ENCODE data around the gene CYS1. TPM values are rescaled to one million over a fixed set of nuclear protein-coding genes. Genes with fewer than 3 reads are reported as not detected.

CYS1 gene
- total and polyA plus RNA-seq, 2 donors (not counting 3 experiments of a cell fraction or from before 2014, with no cell fraction given) = not detected

DNA sequence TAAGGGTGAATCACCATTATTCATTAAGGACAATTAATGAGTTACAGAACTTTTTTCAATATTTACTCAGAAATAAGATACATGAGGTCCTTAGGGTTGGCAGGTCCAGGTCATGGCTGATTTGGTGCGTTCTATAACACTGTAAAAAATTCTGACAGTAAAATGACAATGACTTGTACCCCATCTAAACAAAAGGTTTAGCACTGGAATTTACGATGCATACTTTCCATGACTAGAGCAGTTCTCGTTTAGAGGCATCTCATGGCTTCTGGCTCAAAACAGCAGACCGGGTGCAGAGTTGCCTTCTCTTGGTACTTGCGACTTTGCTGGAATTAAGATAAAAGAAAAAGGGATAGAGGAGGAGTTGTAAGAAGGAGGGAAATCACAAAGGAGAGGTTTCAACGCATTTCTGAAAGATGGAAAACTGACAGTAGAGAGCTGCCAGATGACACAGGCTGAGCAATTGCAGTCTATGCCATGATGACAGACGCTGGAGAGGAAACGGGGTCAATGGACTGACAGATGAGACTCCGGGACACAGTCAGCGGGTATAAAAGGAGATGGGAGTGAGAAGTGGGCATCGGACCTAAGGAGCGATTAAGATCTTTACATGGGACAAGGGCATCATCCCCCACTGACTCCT lies 4.1 kb upstream of the CYS1 start:
- Histone ChIP-seq H3K4me1 (ENCODE audit: control insufficient read depth, extremely low read depth, insufficient read depth, low read length) (no peaks in the 10 kb centered on the region), H3K79me2 (ENCODE audit: control insufficient read depth, insufficient read depth, low read length) (no peaks in the 10 kb centered on the region), H2AFZ (ENCODE audit: low read depth, low read length) (no peak overlapping the region), H3K9me3 (replicated peaks; ENCODE audit: control insufficient read depth, insufficient read depth, low read length) (no peaks in the 10 kb centered on the region), H3K27ac (ENCODE audit: insufficient read depth, low read depth, low read length) (no peak overlapping the region), H3K27me3 (ENCODE audit: control insufficient read depth in 2 of 2, insufficient read depth in 2 of 2, low read length in 2 of 2) (peaks cover 29 to 46% of the 10 kb centered on the region in 2 experiments), H3K9me1 (replicated peaks; ENCODE audit: control insufficient read depth, extremely low read depth, insufficient read depth, low read length) (no peaks in the 10 kb centered on the region), H3K4me2 (ENCODE audit: insufficient read depth, low read length) (no peak overlapping the region), H4K20me1 (replicated peaks; ENCODE audit: control insufficient read depth, extremely low read depth, insufficient read depth, low read length) (no peaks in the 10 kb centered on the region), H3K9ac (replicated peaks; ENCODE audit: extremely low read depth, insufficient read depth, low read length) (no peak overlapping the region), H3K36me3 (ENCODE audit: control insufficient read depth in 2 of 2, extremely low read depth in 1 of 2, insufficient read depth in 2 of 2, low read length in 2 of 2) (no peaks in the 10 kb centered on the region), H3K4me3 (replicated peaks in 1 of 3; ENCODE audit: insufficient read depth in 1 of 3, low read depth in 1 of 3, low read length in 3 of 3) (no peak overlapping the region)
- dilution Hi-C loops (cut with MboI; ENCODE audit: extremely low pct_ligation_motif_present, low sequenced_read_pairs) (no loop called here), intact Hi-C loops (cut with micrococcal nuclease) (no loop called here)
- no peak for FAIRE-seq
- CTCF ChIA-PET = interaction anchor here (1.4 to 20.2 kb wide), 5 partner anchors 10 to 351 kb away, joined by 5 to 485 read pairs (median 11); no protein-coding TSS in a partner anchor
- BruUV-seq (replicated peaks) = no TSS peak
- POLR2A ChIA-PET = no interaction called here
- no peak for DNase-seq (ENCODE audit: low read depth, low spot score)
- TF ChIP-seq FOS (IDR thresholded peaks at IDR 0.05; ENCODE audit: borderline replicate concordance, insufficient read depth, low read length) (no peak), MYC (IDR thresholded peaks at IDR 0.05; ENCODE audit: low read depth, low read length) (no peak), POLR2A (IDR thresholded peaks at IDR 0.05; ENCODE audit: low read depth, low read length) (no peak), JUN (IDR thresholded peaks at IDR 0.05; ENCODE audit: borderline replicate concordance, insufficient read depth, insufficient read length, low read depth) (no peak), POLR2AphosphoS5 (IDR thresholded peaks at IDR 0.05; ENCODE audit: insufficient read depth, low read depth, low read length) (no peak), GATA2 (IDR thresholded peaks at IDR 0.05; ENCODE audit: insufficient read depth, insufficient read length, low read depth, low read length) (no peak)
- TF ChIP-seq, protein P1, sequence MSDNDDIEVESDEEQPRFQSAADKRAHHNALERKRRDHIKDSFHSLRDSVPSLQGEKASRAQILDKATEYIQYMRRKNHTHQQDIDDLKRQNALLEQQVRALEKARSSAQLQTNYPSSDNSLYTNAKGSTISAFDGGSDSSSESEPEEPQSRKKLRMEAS (IDR thresholded peaks at IDR 0.05; ENCODE audit: insufficient read depth, insufficient read length) = no peak
- TF ChIP-seq, protein P2, sequence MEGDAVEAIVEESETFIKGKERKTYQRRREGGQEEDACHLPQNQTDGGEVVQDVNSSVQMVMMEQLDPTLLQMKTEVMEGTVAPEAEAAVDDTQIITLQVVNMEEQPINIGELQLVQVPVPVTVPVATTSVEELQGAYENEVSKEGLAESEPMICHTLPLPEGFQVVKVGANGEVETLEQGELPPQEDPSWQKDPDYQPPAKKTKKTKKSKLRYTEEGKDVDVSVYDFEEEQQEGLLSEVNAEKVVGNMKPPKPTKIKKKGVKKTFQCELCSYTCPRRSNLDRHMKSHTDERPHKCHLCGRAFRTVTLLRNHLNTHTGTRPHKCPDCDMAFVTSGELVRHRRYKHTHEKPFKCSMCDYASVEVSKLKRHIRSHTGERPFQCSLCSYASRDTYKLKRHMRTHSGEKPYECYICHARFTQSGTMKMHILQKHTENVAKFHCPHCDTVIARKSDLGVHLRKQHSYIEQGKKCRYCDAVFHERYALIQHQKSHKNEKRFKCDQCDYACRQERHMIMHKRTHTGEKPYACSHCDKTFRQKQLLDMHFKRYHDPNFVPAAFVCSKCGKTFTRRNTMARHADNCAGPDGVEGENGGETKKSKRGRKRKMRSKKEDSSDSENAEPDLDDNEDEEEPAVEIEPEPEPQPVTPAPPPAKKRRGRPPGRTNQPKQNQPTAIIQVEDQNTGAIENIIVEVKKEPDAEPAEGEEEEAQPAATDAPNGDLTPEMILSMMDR (IDR thresholded peaks at IDR 0.05; ENCODE audit: extremely low read depth in 1 of 2, insufficient read depth in 1 of 2, low read depth in 1 of 2, low read length in 2 of 2) = no peak

Measured in endothelial cell of umbilical vein (primary cell).